Measurements from ENCODE around the gene COL23A1. TPM values are rescaled to one million over a fixed set of nuclear protein-coding genes. Genes with fewer than 3 reads are reported as not detected.

Gene COL23A1
- total and polyA plus RNA-seq, 8 donors: 0.06 to 0.68 (median 0.33) TPM; not detected in 2

GRCh38 chr5:178516504-178517235 lies 73.5 kb downstream of the COL23A1 start:
- intact Hi-C loops (cut with DNase I): no loop called here
- Histone ChIP-seq H3K36me3 (no peaks in the 10 kb centered on the region), H3K9me3 (no peaks in the 10 kb centered on the region), H3K27ac (no peak overlapping the region), H3K4me3 (no peak overlapping the region), H3K27me3 (peaks cover 0 to 4% (median 0%) of the 10 kb centered on the region in 4 donors), H3K4me1 (no peaks in the 10 kb centered on the region)
- peak in 1 of 6 donors; percentile 26 for DNase-seq
- WGBS, 2 donors: 67 to 70% methylated on average over 14 of the region's 14 CpGs
- TF ChIP-seq CTCF (IDR thresholded peaks at IDR 0.05): no peak
- no peak for FAIRE-seq
- ATAC-seq: no peak

- peak in 1 of 6 donors; percentile 28 for DNase-seq
- no peak for ATAC-seq
- Histone ChIP-seq H3K27me3 (no peaks in the 10 kb centered on the region), H3K36me3 (no peaks in the 10 kb centered on the region), H3K27ac (no peak overlapping the region), H3K9me3 (no peaks in the 10 kb centered on the region), H3K4me3 (no peak overlapping the region), H3K4me1 (no peaks in the 10 kb centered on the region)
- TF ChIP-seq CTCF (IDR thresholded peaks at IDR 0.05): no peak
- 63 to 74% methylated on average over 23 of the region's 23 CpGs for WGBS, 2 donors
- intact Hi-C loops (cut with DNase I): no loop called here
- no peak for FAIRE-seq
These were observed 74.3 kb downstream of the COL23A1 start for GRCh38 chr5:178515776-178516503.

GRCh38 chr5:178514851-178515418 lies 75.3 kb downstream of the COL23A1 start:
- Histone ChIP-seq H3K4me1 (no peaks in the 10 kb centered on the region), H3K4me3 (no peak overlapping the region), H3K27me3 (no peaks in the 10 kb centered on the region), H3K27ac (no peak overlapping the region), H3K36me3 (no peaks in the 10 kb centered on the region), H3K9me3 (no peaks in the 10 kb centered on the region)
- DNase-seq (peak in 1 of 6 donors; percentile 46), ATAC-seq (no peak), FAIRE-seq (no peak)
- 62 to 72% methylated on average over 6 of the region's 6 CpGs for WGBS, 2 donors
- intact Hi-C loops (cut with DNase I): no loop called here
- TF ChIP-seq CTCF (IDR thresholded peaks at IDR 0.05): no peak

- WGBS, 2 donors: 37 to 56% methylated on average over 3 of the region's 3 CpGs
- H3K9me3 ChIP-seq: no peaks in the 10 kb centered on the region
- H3K4me3 ChIP-seq: no peak overlapping the region
- TF ChIP-seq CTCF (IDR thresholded peaks at IDR 0.05): no peak
- no peaks in the 10 kb centered on the region for H3K4me1 ChIP-seq
- FAIRE-seq (no peak), DNase-seq (no peak), ATAC-seq (no peak)
- intact Hi-C loops (cut with DNase I): no loop called here
- H3K36me3 ChIP-seq: no peaks in the 10 kb centered on the region
- no peak overlapping the region for H3K27ac ChIP-seq
- no peaks in the 10 kb centered on the region for H3K27me3 ChIP-seq
These were observed 79.0 kb downstream of the COL23A1 start for GRCh38 chr5:178511172-178511571.
